ENCODE measurements around the gene SELE.

DNA sequence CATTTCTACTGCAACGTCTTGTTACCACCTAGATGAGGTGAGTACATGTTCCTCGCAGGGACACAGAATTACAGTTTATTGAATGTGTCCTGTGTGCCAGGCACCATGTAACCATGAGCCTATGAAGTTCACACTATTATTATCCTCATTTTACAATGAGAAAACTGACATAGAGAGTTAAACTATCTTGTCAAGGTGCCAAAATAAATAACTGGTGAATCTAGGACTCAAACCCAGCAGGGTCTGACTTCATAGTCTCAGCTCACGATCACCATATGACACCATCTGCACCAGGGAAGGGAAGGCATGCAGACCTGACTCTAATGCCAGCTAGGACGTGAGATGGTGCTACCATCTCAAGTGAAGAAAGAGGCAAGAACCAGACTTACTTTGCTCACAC lies 2.4 kb downstream of the SELE start:
- TF ChIP-seq CREB1 (IDR thresholded peaks at IDR 0.05; ENCODE audit: low read depth), result no peak
- no peak for TF ChIP-seq CEBPB (IDR thresholded peaks at IDR 0.05)
- TF ChIP-seq, protein P1, sequence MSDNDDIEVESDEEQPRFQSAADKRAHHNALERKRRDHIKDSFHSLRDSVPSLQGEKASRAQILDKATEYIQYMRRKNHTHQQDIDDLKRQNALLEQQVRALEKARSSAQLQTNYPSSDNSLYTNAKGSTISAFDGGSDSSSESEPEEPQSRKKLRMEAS (IDR thresholded peaks at IDR 0.05), result no peak
- no peak for TF ChIP-seq TAF1 (IDR thresholded peaks at IDR 0.05; ENCODE audit: low read depth)
- no peak for TF ChIP-seq RAD21 (IDR thresholded peaks at IDR 0.05; ENCODE audit: low read depth)
- no peak for TF ChIP-seq EP300 (IDR thresholded peaks at IDR 0.05; ENCODE audit: borderline replicate concordance)
- TF ChIP-seq TEAD4 (IDR thresholded peaks at IDR 0.05), result no peak
- no peak for TF ChIP-seq TCF12 (IDR thresholded peaks at IDR 0.05; ENCODE audit: low read depth)
- TF ChIP-seq NFIC (IDR thresholded peaks at IDR 0.05), result no peak
- TF ChIP-seq YY1 (IDR thresholded peaks at IDR 0.05; ENCODE audit: low read depth), result no peak
- TF ChIP-seq, protein P2, sequence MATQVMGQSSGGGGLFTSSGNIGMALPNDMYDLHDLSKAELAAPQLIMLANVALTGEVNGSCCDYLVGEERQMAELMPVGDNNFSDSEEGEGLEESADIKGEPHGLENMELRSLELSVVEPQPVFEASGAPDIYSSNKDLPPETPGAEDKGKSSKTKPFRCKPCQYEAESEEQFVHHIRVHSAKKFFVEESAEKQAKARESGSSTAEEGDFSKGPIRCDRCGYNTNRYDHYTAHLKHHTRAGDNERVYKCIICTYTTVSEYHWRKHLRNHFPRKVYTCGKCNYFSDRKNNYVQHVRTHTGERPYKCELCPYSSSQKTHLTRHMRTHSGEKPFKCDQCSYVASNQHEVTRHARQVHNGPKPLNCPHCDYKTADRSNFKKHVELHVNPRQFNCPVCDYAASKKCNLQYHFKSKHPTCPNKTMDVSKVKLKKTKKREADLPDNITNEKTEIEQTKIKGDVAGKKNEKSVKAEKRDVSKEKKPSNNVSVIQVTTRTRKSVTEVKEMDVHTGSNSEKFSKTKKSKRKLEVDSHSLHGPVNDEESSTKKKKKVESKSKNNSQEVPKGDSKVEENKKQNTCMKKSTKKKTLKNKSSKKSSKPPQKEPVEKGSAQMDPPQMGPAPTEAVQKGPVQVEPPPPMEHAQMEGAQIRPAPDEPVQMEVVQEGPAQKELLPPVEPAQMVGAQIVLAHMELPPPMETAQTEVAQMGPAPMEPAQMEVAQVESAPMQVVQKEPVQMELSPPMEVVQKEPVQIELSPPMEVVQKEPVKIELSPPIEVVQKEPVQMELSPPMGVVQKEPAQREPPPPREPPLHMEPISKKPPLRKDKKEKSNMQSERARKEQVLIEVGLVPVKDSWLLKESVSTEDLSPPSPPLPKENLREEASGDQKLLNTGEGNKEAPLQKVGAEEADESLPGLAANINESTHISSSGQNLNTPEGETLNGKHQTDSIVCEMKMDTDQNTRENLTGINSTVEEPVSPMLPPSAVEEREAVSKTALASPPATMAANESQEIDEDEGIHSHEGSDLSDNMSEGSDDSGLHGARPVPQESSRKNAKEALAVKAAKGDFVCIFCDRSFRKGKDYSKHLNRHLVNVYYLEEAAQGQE (IDR thresholded peaks at IDR 0.05; ENCODE audit: low read depth), result no peak
- no peak for TF ChIP-seq ZBTB7A (IDR thresholded peaks at IDR 0.05; ENCODE audit: low read depth)

Measured in Ishikawa (cell line).